NCI-H2171 treated with DMSO at 0.1 percent for 48 hours (cell line): ENCODE measurements around the gene RGPD3.

Source experiments
- DNase-seq: peaks from one replicate; lab custom pipeline; 2025; lab: John Stamatoyannopoulos, UW

RGPD3 gene

GRCh38 chr2:106342831-106343251, 125.4 kb downstream of the RGPD3 start:
- no peak for DNase-seq

GRCh38 chr2:106341666-106342065, 126.5 kb downstream of the RGPD3 start:
- no peak for DNase-seq
